IMR-90 (cell line): ENCODE measurements around the gene TSEN54.

Experiments used
- CEBPB ChIP-seq: IDR thresholded peaks from 2 replicates; pipeline ENCODE4 v1.6.1; 2012; ENCODE audit warnings: low read depth, low read length, improper control_type of control experiment
- CTCF ChIP-seq: conservative IDR thresholded peaks from 2 replicates; pipeline ENCODE4 v1.5.1; 2012; ENCODE audit warnings: mild to moderate bottlenecking, low read depth, low read length, improper control_type of control experiment
- FOS ChIP-seq: fragments of 150-350 bp; IDR thresholded peaks from 2 replicates; pipeline ENCODE4 v1.6.1; 2016; ENCODE audit warnings: low read depth, low read length
- MAZ ChIP-seq: IDR thresholded peaks from 2 replicates; pipeline ENCODE4 v1.6.1; 2012; ENCODE audit warnings: low read depth, mild to moderate bottlenecking, low read length, improper control_type of control experiment, moderate library complexity, borderline replicate concordance
- MXI1 ChIP-seq: IDR thresholded peaks from 2 replicates; pipeline ENCODE4 v1.6.1; 2012; ENCODE audit warnings: low read depth, mild to moderate bottlenecking, low read length, moderate library complexity, borderline replicate concordance
- POLR2A ChIP-seq: IDR thresholded peaks from 2 replicates; pipeline ENCODE4 v1.6.1; 2012; ENCODE audit warnings: mild to moderate bottlenecking, low read depth, low read length
- SMC3 ChIP-seq: fragments of 150-350 bp; IDR thresholded peaks from 2 replicates; pipeline ENCODE4 v1.6.1; 2016; ENCODE audit warnings: low read depth, mild to moderate bottlenecking, antibody characterized with exemption, low read length, moderate library complexity

GRCh38 chr17:75516619-75517296, 430 bp downstream of the TSEN54 start:
- TF ChIP-seq MXI1 (peak; percentile 9; the same call in 1 of the 2 replicates), CTCF (no peak), SMC3 (no peak), MAZ (no peak), CEBPB (no peak), FOS (no peak), POLR2A (no peak)
